Mesendoderm (in vitro differentiated cells): Measurements from ENCODE around the gene MTHFD1L.

ENCODE experiments used
- DNase-seq: peaks from one replicate; pipeline ENCODE4 v3.0.0; 2013
- H2AK5ac ChIP-seq: 2 replicates; pipeline ENCODE4 v1.6.1; 2013; ENCODE audit warnings: low read length, inconsistent platforms
- H2BK120ac ChIP-seq: 2 replicates; pipeline ENCODE4 v1.6.1; 2013; ENCODE audit warnings: low read depth, mild to moderate bottlenecking, low read length, moderate library complexity, mixed read lengths
- H2BK15ac ChIP-seq: replicated peaks from 2 replicates; pipeline ENCODE4 v1.6.1; 2013; ENCODE audit warnings: low read depth, mild to moderate bottlenecking, moderate library complexity
- H2BK5ac ChIP-seq: 2 replicates; pipeline ENCODE4 v1.6.1; 2013; ENCODE audit warnings: low read length, inconsistent platforms
- H3K18ac ChIP-seq: 2 replicates; pipeline ENCODE4 v1.6.1; 2013; ENCODE audit warnings: mild to moderate bottlenecking, low read length, mixed read lengths
- H3K23ac ChIP-seq: one replicate; pipeline ENCODE4 v1.6.1; 2013; ENCODE audit warnings: low read length
- H3K27ac ChIP-seq: 2 replicates; pipeline ENCODE4 v1.5.1; 2013; ENCODE audit warnings: low read depth, mild to moderate bottlenecking, inconsistent platforms, low read length, moderate library complexity
- H3K27me3 ChIP-seq: 2 replicates; pipeline ENCODE4 v1.6.1; 2013; ENCODE audit warnings: low read length, control low read depth, mild to moderate bottlenecking, inconsistent platforms; ENCODE audit not compliant: insufficient read depth, poor library complexity
- H3K36me3 ChIP-seq: 2 replicates; pipeline ENCODE4 v1.6.1; 2013; ENCODE audit warnings: low read length, inconsistent platforms; ENCODE audit not compliant: control insufficient read depth, insufficient read depth
- H3K4ac ChIP-seq: one replicate; pipeline ENCODE4 v1.6.1; 2013; ENCODE audit warnings: low read depth, mild to moderate bottlenecking, low read length, moderate library complexity
- H3K4me1 ChIP-seq: 2 replicates; pipeline ENCODE4 v1.6.1; 2013; ENCODE audit warnings: low read depth, low read length, inconsistent platforms; ENCODE audit not compliant: control insufficient read depth
- H3K4me2 ChIP-seq: 2 replicates; pipeline ENCODE4 v1.6.1; 2013; ENCODE audit warnings: low read length
- H3K4me3 ChIP-seq: 2 replicates; pipeline ENCODE4 v1.5.1; 2013; ENCODE audit warnings: mild to moderate bottlenecking, low read length
- H3K56ac ChIP-seq: one replicate; pipeline ENCODE4 v1.6.1; 2013; ENCODE audit warnings: low read length
- H3K79me1 ChIP-seq: 2 replicates; pipeline ENCODE4 v1.6.1; 2013; ENCODE audit warnings: low read length, inconsistent platforms
- H3K79me2 ChIP-seq: 2 replicates; pipeline ENCODE4 v1.6.1; 2013; ENCODE audit warnings: mild to moderate bottlenecking, low read length; ENCODE audit not compliant: control insufficient read depth, insufficient read depth
- H3K9ac ChIP-seq: 2 replicates; pipeline ENCODE4 v1.6.1; 2013; ENCODE audit warnings: low read length, inconsistent platforms
- H4K5ac ChIP-seq: one replicate; pipeline ENCODE4 v1.6.1; 2013; ENCODE audit warnings: low read length
- H4K8ac ChIP-seq: one replicate; pipeline ENCODE4 v1.6.1; 2013; ENCODE audit warnings: low read depth, mild to moderate bottlenecking, control low read depth, low read length, moderate library complexity
- WGBS: extraction: QIAGEN DNeasy Blood & Tissue Kit; methylation state at CpG from one replicate; pipeline ENCODE4 v1.1.7; 2013; ENCODE audit warnings: low lambda C conversion rate, missing lambda C conversion rate; ENCODE audit not compliant: insufficient coverage; ENCODE audit errors: extremely low coverage; 5-methylcytosine and 5-hydroxymethylcytosine counted together

MTHFD1L gene

GRCh38 chr6:151008425-151008824, 142.9 kb downstream of the MTHFD1L start:
- Histone ChIP-seq H4K8ac (no peak overlapping the region), H3K4me3 (no peak overlapping the region), H3K4me2 (no peak overlapping the region), H2BK5ac (no peak overlapping the region), H3K27ac (no peak overlapping the region), H2BK15ac (no peak overlapping the region), H4K5ac (no peak overlapping the region), H3K79me2 (no peaks in the 10 kb centered on the region), H3K4ac (no peak overlapping the region), H3K36me3 (no peaks in the 10 kb centered on the region), H2AK5ac (no peak overlapping the region), H3K27me3 (no peaks in the 10 kb centered on the region), H3K4me1 (no peaks in the 10 kb centered on the region), H3K79me1 (no peaks in the 10 kb centered on the region), H3K23ac (no peak overlapping the region), H3K56ac (no peak overlapping the region), H3K18ac (no peak overlapping the region), H2BK120ac (no peak overlapping the region), H3K9ac (no peak overlapping the region)
- DNase-seq = no peak
- WGBS = no CpG with 5 or more reads among the region's 4 CpGs

DNA sequence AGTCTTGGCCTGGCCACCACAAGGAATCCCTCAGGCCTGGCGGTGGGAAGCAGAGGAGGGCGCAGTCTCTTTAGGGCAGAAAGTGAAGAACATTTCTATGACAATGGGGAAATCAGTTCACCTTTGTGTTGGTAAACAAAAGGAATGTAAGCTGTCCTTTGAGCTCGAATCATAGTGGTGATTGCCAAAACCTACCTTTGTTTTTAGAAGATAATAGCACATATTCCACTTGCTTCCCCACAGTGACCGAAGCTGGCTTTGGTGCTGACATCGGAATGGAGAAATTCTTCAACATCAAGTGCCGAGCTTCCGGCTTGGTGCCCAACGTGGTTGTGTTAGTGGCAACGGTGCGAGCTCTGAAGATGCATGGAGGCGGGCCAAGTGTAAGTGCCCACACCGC, 144.1 kb downstream of the MTHFD1L start:
- Histone ChIP-seq H4K8ac (no peak overlapping the region), H3K4me3 (no peak overlapping the region), H3K18ac (no peak overlapping the region), H3K4me1 (no peaks in the 10 kb centered on the region), H3K27me3 (no peaks in the 10 kb centered on the region), H2BK120ac (no peak overlapping the region), H2AK5ac (no peak overlapping the region), H3K56ac (no peak overlapping the region), H3K4me2 (no peak overlapping the region), H3K36me3 (no peaks in the 10 kb centered on the region), H4K5ac (no peak overlapping the region), H2BK5ac (no peak overlapping the region), H3K23ac (no peak overlapping the region), H3K4ac (no peak overlapping the region), H3K27ac (no peak overlapping the region), H3K9ac (no peak overlapping the region), H3K79me2 (no peaks in the 10 kb centered on the region), H2BK15ac (no peak overlapping the region), H3K79me1 (no peaks in the 10 kb centered on the region)
- WGBS = no CpG with 5 or more reads among the region's 12 CpGs
- DNase-seq = peak; percentile 19

DNA sequence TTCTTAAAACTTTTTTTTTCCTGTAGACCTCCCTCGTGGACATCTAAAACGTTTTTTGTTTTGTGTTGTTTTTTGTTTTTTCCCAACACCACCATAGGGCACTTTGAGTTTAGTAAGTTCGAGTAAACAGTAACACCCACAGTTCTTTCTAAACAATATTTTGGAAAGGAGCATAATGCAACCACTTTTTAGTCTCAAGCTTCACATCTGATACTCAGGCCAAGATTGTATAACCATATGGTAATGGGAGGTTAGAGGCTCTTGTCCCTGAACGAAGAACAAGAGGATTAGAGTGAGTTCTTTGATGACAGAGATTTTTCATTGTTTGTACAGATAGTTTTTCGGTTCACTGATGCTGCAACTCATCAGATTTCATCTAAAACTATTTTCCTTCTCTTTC, 144.6 kb downstream of the MTHFD1L start:
- Histone ChIP-seq H2BK15ac (no peak overlapping the region), H3K23ac (no peak overlapping the region), H4K5ac (no peak overlapping the region), H3K36me3 (peaks cover 2% of the 10 kb centered on the region), H3K4me1 (no peaks in the 10 kb centered on the region), H2BK5ac (no peak overlapping the region), H3K56ac (no peak overlapping the region), H3K4me3 (no peak overlapping the region), H3K79me2 (no peaks in the 10 kb centered on the region), H3K27ac (no peak overlapping the region), H2AK5ac (no peak overlapping the region), H2BK120ac (no peak overlapping the region), H3K18ac (no peak overlapping the region), H3K4me2 (no peak overlapping the region), H3K79me1 (no peaks in the 10 kb centered on the region), H3K9ac (no peak overlapping the region), H4K8ac (no peak overlapping the region), H3K4ac (no peak overlapping the region), H3K27me3 (no peaks in the 10 kb centered on the region)
- no peak for DNase-seq
- no CpG with 5 or more reads among the region's 5 CpGs for WGBS

DNA sequence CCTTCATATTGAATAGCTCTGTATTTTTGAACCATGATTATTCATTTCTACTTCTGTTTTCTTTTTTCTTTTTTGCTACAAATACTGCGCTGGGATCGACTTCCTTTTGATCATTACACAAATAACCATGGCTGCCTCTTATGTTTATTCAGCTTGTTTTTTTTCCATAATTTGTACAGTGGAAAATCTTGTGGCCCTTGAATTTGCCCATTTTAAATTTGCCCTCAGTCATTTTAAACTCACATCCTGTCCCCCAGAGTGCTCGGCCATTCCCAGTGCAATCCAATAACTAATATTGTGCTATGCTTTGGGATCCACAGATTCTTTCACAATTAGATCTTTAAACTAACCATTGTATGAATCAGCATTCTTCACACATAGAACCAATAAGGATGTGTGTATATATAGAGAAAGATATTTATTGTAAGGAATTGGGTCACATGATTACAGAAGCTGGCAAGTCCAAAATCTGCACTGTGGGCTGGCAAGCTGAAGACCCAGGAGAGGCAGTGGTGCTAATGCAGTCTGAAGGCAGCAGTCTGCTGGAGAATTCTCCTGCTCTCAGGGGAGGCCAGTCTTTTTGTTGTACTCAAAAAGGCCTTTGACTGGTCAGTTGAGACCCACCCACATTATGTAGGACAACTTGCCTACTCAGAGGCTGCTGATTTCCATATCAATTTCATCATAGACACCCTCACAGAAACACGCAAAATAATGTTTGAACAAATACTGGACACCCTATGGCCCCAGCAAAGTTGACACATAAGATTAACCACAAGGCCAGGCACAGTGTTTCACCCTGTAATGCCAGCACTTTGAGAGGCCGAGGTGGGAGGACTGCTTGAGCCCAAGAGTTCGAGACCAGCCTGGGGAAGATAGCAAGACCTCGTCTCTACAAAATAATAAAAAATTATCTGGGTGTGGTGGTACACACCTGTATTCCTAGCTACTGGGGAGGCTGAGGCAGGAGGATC, 147.1 kb downstream of the MTHFD1L start:
- H2BK15ac ChIP-seq = no peak overlapping the region
- no peak for DNase-seq
- no peaks in the 10 kb centered on the region for H3K4me1 ChIP-seq
- H3K79me1 ChIP-seq = no peaks in the 10 kb centered on the region
- H4K5ac ChIP-seq = no peak overlapping the region
- no peak overlapping the region for H3K27ac ChIP-seq
- H3K18ac ChIP-seq = no peak overlapping the region
- no peaks in the 10 kb centered on the region for H3K79me2 ChIP-seq
- no peak overlapping the region for H3K9ac ChIP-seq
- no peak overlapping the region for H2BK120ac ChIP-seq
- peaks cover 6% of the 10 kb centered on the region for H3K36me3 ChIP-seq
- no peak overlapping the region for H4K8ac ChIP-seq
- no peak overlapping the region for H3K56ac ChIP-seq
- no peak overlapping the region for H2BK5ac ChIP-seq
- H3K4me3 ChIP-seq = no peak overlapping the region
- H3K23ac ChIP-seq = no peak overlapping the region
- H3K27me3 ChIP-seq = no peaks in the 10 kb centered on the region
- no peak overlapping the region for H3K4me2 ChIP-seq
- no peak overlapping the region for H2AK5ac ChIP-seq
- no CpG with 5 or more reads among the region's 7 CpGs for WGBS
- H3K4ac ChIP-seq = no peak overlapping the region

DNA sequence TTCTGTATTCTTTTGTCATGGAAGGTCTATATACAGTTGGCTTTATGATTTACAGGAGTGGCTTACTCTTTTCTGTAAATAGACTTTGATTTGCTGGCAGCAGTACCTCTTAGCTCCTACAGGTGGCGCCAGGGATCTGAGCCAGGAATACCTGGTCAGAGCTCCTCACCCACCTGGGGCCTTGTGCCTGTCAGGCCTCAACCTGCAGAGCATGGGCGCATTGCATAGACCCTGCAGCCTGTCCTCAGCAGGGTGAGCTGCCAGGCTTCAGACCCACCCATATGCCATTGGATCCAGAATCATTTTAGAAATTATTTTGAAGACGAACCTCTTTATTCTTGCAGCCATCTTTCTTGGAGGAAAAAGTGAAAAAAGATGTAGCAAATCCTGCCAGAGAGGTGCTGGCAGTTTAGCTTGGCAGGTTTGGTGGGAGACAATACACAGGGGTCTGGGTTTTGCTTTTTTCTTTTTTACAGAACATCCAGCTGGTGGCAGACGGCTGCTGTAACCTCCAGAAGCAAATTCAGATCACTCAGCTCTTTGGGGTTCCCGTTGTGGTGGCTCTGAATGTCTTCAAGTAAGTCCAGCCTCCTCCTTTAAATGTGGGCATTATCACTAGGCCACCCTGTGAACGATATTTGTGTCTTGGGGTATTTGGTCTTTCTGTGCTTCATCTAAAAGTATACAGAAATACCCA, 149.1 kb downstream of the MTHFD1L start:
- Histone ChIP-seq H2BK120ac (no peak overlapping the region), H4K8ac (no peak overlapping the region), H3K27me3 (no peaks in the 10 kb centered on the region), H3K36me3 (peaks cover 6% of the 10 kb centered on the region), H3K4me2 (no peak overlapping the region), H3K79me1 (no peaks in the 10 kb centered on the region), H3K4me3 (no peak overlapping the region), H4K5ac (no peak overlapping the region), H3K23ac (no peak overlapping the region), H2AK5ac (no peak overlapping the region), H2BK15ac (no peak overlapping the region), H3K56ac (no peak overlapping the region), H3K9ac (no peak overlapping the region), H2BK5ac (no peak overlapping the region), H3K18ac (no peak overlapping the region), H3K4me1 (no peaks in the 10 kb centered on the region), H3K79me2 (no peaks in the 10 kb centered on the region), H3K27ac (no peak overlapping the region), H3K4ac (peak overlapping the region; percentile 10)
- peak; percentile 80 for DNase-seq
- WGBS = no CpG with 5 or more reads among the region's 6 CpGs
